Loucy (cell line): ENCODE results near the gene ST6GAL1.

Source experiments
- H2AFZ ChIP-seq: fragments of 200-600 bp; sonication (generic); 2 replicates; pipeline ENCODE4 v1.6.0; 2016; ENCODE audit warnings: antibody characterized with exemption, mild to moderate bottlenecking, low read length, moderate library complexity
- H3F3A ChIP-seq: fragments of 200-600 bp; 2 replicates; pipeline ENCODE4 v1.6.0; 2016; ENCODE audit warnings: antibody characterized with exemption, low read depth, mild to moderate bottlenecking
- H3K27me3 ChIP-seq: fragments of 200-600 bp; sonication (generic); 2 replicates; pipeline ENCODE4 v1.6.1; 2014; ENCODE audit warnings: low read length, mild to moderate bottlenecking; ENCODE audit not compliant: insufficient read depth, poor library complexity, severe bottlenecking
- H3K36me3 ChIP-seq: fragments of 200-600 bp; sonication (generic); 2 replicates; pipeline ENCODE4 v1.6.1; 2016; ENCODE audit warnings: low read length; ENCODE audit not compliant: insufficient read depth
- H3K4me1 ChIP-seq: fragments of 200-600 bp; sonication (generic); 2 replicates; pipeline ENCODE4 v1.5.1; 2014; ENCODE audit warnings: low read length, mild to moderate bottlenecking; ENCODE audit not compliant: insufficient read depth, poor library complexity, severe bottlenecking
- H3K4me2 ChIP-seq: fragments of 200-600 bp; sonication (generic); 2 replicates; pipeline ENCODE4 v1.6.0; 2014; ENCODE audit warnings: antibody characterized with exemption, low read length, low read depth, mild to moderate bottlenecking; ENCODE audit not compliant: poor library complexity, severe bottlenecking
- H3K4me3 ChIP-seq: fragments of 200-600 bp; sonication (generic); 2 replicates; pipeline ENCODE4 v1.5.1; 2014; ENCODE audit warnings: low read length, mild to moderate bottlenecking, mixed read lengths; ENCODE audit not compliant: poor library complexity, severe bottlenecking
- H3K79me2 ChIP-seq: fragments of 200-600 bp; sonication (generic); 2 replicates; pipeline ENCODE4 v1.6.1; 2014; ENCODE audit warnings: low read length; ENCODE audit not compliant: insufficient read depth
- H3K9ac ChIP-seq: fragments of 200-600 bp; sonication (generic); 2 replicates; pipeline ENCODE4 v1.6.0; 2014; ENCODE audit warnings: mild to moderate bottlenecking, low read depth, low read length, moderate library complexity; ENCODE audit not compliant: poor library complexity, severe bottlenecking
- H3K9me2 ChIP-seq: fragments of 200-600 bp; sonication (generic); replicated peaks from 2 replicates; pipeline ENCODE4 v1.6.1; 2016; ENCODE audit warnings: low read depth, low read length, mixed read lengths
- H3K9me3 ChIP-seq: fragments of 200-600 bp; sonication (generic); 2 replicates; pipeline ENCODE4 v1.6.1; 2014; ENCODE audit warnings: mild to moderate bottlenecking, antibody characterized with exemption, low read length, low read depth; ENCODE audit not compliant: insufficient read depth
- H4K20me1 ChIP-seq: fragments of 200-600 bp; sonication (generic); 2 replicates; pipeline ENCODE4 v1.6.0; 2014; ENCODE audit warnings: antibody characterized with exemption, low read length, mild to moderate bottlenecking; ENCODE audit not compliant: insufficient read depth, poor library complexity, severe bottlenecking
- CTCF ChIP-seq: fragments of 200-600 bp; sonication (generic); conservative IDR thresholded peaks from 2 replicates; pipeline ENCODE4 v1.5.1; 2014; ENCODE audit warnings: mild to moderate bottlenecking, antibody characterized with exemption, low read length
- EZH2phosphoT487 ChIP-seq: fragments of 200-600 bp; IDR thresholded peaks from 2 replicates; pipeline ENCODE4 v1.6.1; 2018; ENCODE audit warnings: antibody characterized with exemption, mild to moderate bottlenecking, moderate library complexity, borderline replicate concordance

The ST6GAL1 gene

DNA sequence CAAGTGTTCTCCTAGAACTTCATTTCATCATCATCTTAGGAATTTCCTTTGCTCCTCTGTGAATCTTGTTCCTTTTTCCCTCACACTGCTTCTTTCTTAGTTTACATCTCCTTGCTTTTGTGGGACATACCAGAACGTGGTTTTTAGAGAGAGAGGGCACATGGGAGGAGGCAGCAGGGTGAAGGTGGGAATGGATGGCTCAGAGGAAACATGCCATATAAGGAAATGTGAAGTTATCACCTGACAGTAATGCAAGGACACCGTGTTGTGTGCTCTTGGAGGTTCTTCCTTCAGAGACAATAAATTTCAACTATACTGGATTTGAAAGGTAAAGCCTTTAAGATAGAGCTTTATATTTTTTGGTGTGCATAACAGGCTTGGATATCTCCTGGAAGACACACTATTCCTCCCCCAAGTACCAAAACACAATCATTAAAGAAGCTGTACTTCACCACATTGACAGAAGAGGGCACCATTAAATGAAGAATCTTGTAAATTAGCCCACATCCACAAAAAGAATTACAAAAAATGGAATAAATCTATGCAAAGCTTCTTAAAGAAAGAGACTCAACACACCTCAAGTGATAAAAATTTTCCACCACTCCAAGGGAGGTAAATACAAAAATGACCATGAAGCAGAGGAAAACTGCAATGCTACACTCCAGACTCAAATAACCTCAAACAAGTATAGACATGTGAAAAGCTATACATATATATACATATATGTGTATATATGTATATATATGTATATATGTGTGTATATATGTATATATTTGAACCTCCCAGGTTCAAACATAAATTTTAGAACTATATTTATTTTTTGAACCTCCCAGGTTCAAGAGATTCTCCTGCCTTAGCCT, 182.8 kb downstream of the ST6GAL1 start:
- Histone ChIP-seq H3K79me2 (no peaks in the 10 kb centered on the region), H2AFZ (no peak overlapping the region)
- TF ChIP-seq EZH2phosphoT487: no peak
- peak; percentile 75 for TF ChIP-seq CTCF

GRCh38 chr3:187114511-187114910, 184.2 kb downstream of the ST6GAL1 start:
- Histone ChIP-seq H3K27me3 (no peaks in the 10 kb centered on the region), H3K4me2 (no peak overlapping the region), H3K9ac (no peak overlapping the region), H3K36me3 (no peaks in the 10 kb centered on the region), H4K20me1 (no peaks in the 10 kb centered on the region), H3K9me3 (no peaks in the 10 kb centered on the region), H3K4me1 (no peaks in the 10 kb centered on the region), H3K79me2 (no peaks in the 10 kb centered on the region), H3K4me3 (no peak overlapping the region), H3F3A (no peaks in the 10 kb centered on the region), H2AFZ (no peak overlapping the region), H3K9me2 (no peaks in the 10 kb centered on the region)
- TF ChIP-seq EZH2phosphoT487: no peak
- TF ChIP-seq CTCF: no peak

More for the DNA sequence above, 182.8 kb downstream of the ST6GAL1 start:
- Histone ChIP-seq H3K4me3 (no peak overlapping the region), H4K20me1 (no peaks in the 10 kb centered on the region), H3K9me2 (no peaks in the 10 kb centered on the region), H3K4me1 (no peaks in the 10 kb centered on the region), H3K27me3 (no peaks in the 10 kb centered on the region), H3F3A (no peaks in the 10 kb centered on the region), H3K4me2 (no peak overlapping the region), H3K9me3 (no peaks in the 10 kb centered on the region), H3K9ac (no peak overlapping the region), H3K36me3 (no peaks in the 10 kb centered on the region)

- Histone ChIP-seq H4K20me1 (no peaks in the 10 kb centered on the region), H3K9me2 (no peaks in the 10 kb centered on the region), H2AFZ (no peak overlapping the region), H3K4me1 (no peaks in the 10 kb centered on the region), H3K36me3 (no peaks in the 10 kb centered on the region), H3K9me3 (no peaks in the 10 kb centered on the region), H3K79me2 (no peaks in the 10 kb centered on the region), H3K9ac (no peak overlapping the region), H3F3A (no peaks in the 10 kb centered on the region), H3K4me2 (no peak overlapping the region), H3K27me3 (no peaks in the 10 kb centered on the region), H3K4me3 (no peak overlapping the region)
- TF ChIP-seq CTCF (no peak), EZH2phosphoT487 (no peak)
These were observed 190.0 kb downstream of the ST6GAL1 start for GRCh38 chr3:187120326-187120725.
